Measurements from ENCODE around the gene MARK4.
"Not testable (repeated sequence)": the region's sequence is repeated elsewhere in the genome, so short reads cannot be mapped to it uniquely, and the experiment has no call there.

GRCh38 chr19:45334881-45335280 is 83.8 kb downstream of the MARK4 start:
- TF ChIP-seq CTCF (conservative IDR thresholded peaks at IDR 0.05; ENCODE audit: low read depth, low read length); EZH2 (IDR thresholded peaks at IDR 0.05; ENCODE audit: borderline replicate concordance, low read depth, low read length, poor library complexity, severe bottlenecking): not testable (repeated sequence)
